SU-DHL-6 (cell line): Measurements from ENCODE around the gene KLF16.
"Not testable (repeated sequence)": the region's sequence is repeated elsewhere in the genome, so short reads cannot be mapped to it uniquely, and the experiment has no call there.

ENCODE experiments used
- H2AFZ ChIP-seq: fragments of 200-600 bp; sonication (generic); 2 replicates; pipeline ENCODE4 v1.6.1; 2014; ENCODE audit warnings: low read depth, mild to moderate bottlenecking, moderate library complexity, mixed read lengths, antibody characterized with exemption, low read length; ENCODE audit not compliant: severe bottlenecking
- H3F3A ChIP-seq: fragments of 200-600 bp; shearing (Covaris generic); 2 replicates; pipeline ENCODE4 v1.6.0; 2016; ENCODE audit warnings: antibody characterized with exemption, mild to moderate bottlenecking; ENCODE audit not compliant: insufficient read depth
- H3K27ac ChIP-seq: fragments of 200-600 bp; sonication (generic); 2 replicates; pipeline ENCODE4 v1.5.1; 2016; ENCODE audit warnings: low read depth, mild to moderate bottlenecking, low read length, moderate library complexity, mixed read lengths
- H3K27me3 ChIP-seq: fragments of 200-600 bp; sonication (generic), shearing (Covaris generic); 2 replicates; pipeline ENCODE4 v1.6.0; 2014; ENCODE audit warnings: mild to moderate bottlenecking, low read length
- H3K36me3 ChIP-seq: fragments of 200-600 bp; sonication (generic); 2 replicates; pipeline ENCODE4 v1.6.1; 2014; ENCODE audit warnings: mild to moderate bottlenecking, low read length, mixed read lengths
- H3K4me2 ChIP-seq: fragments of 300-600, 200-600 bp; shearing (Covaris generic), sonication (generic); 2 replicates; pipeline ENCODE4 v1.6.0; 2014; ENCODE audit warnings: low read length, low read depth, mild to moderate bottlenecking; ENCODE audit not compliant: poor library complexity, severe bottlenecking
- H3K4me3 ChIP-seq: fragments of 200-600 bp; sonication (generic); 2 replicates; pipeline ENCODE4 v1.5.1; 2014; ENCODE audit warnings: antibody characterized with exemption, low read length, mild to moderate bottlenecking, mixed read lengths; ENCODE audit not compliant: insufficient read depth, poor library complexity, severe bottlenecking
- H3K79me2 ChIP-seq: fragments of 200-600 bp; sonication (generic); 2 replicates; pipeline ENCODE4 v1.6.1; 2014; ENCODE audit warnings: mild to moderate bottlenecking, low read length, moderate library complexity; ENCODE audit not compliant: insufficient read depth
- H3K9ac ChIP-seq: fragments of 200-600 bp; sonication (generic); 2 replicates; pipeline ENCODE4 v1.7.0; 2014; ENCODE audit warnings: mild to moderate bottlenecking, low read length
- H3K9me2 ChIP-seq: fragments of 200-600 bp; sonication (generic); replicated peaks from 2 replicates; pipeline ENCODE4 v1.6.1; 2014; ENCODE audit warnings: low read length; ENCODE audit not compliant: insufficient read depth
- H3K9me3 ChIP-seq: fragments of 200-600 bp; sonication (generic); 2 replicates; pipeline ENCODE4 v1.6.1; 2014; ENCODE audit warnings: low read length, mixed read lengths; ENCODE audit not compliant: insufficient read depth
- H4K20me1 ChIP-seq: fragments of 200-600 bp; sonication (generic); 2 replicates; pipeline ENCODE4 v1.6.1; 2014; ENCODE audit warnings: low read depth, mild to moderate bottlenecking, antibody characterized with exemption, low read length, moderate library complexity, mixed read lengths
- EZH2phosphoT487 ChIP-seq: fragments of 200-600 bp; sonication (generic), shearing (Covaris generic); conservative IDR thresholded peaks from 2 replicates; pipeline ENCODE4 v1.6.1; 2018; ENCODE audit warnings: mild to moderate bottlenecking, antibody characterized with exemption, low read length, moderate library complexity, mixed read lengths
- TF ChIP-seq, protein P1 (sequence below): fragments of 200-600 bp; sonication (generic); IDR thresholded peaks from one replicate; pipeline ENCODE4 v1.5.1; 2017; ENCODE audit warnings: antibody characterized with exemption, mild to moderate bottlenecking, low read length, moderate library complexity; ENCODE audit not compliant: insufficient read depth, poor library complexity, severe bottlenecking

KLF16 gene

DNA sequence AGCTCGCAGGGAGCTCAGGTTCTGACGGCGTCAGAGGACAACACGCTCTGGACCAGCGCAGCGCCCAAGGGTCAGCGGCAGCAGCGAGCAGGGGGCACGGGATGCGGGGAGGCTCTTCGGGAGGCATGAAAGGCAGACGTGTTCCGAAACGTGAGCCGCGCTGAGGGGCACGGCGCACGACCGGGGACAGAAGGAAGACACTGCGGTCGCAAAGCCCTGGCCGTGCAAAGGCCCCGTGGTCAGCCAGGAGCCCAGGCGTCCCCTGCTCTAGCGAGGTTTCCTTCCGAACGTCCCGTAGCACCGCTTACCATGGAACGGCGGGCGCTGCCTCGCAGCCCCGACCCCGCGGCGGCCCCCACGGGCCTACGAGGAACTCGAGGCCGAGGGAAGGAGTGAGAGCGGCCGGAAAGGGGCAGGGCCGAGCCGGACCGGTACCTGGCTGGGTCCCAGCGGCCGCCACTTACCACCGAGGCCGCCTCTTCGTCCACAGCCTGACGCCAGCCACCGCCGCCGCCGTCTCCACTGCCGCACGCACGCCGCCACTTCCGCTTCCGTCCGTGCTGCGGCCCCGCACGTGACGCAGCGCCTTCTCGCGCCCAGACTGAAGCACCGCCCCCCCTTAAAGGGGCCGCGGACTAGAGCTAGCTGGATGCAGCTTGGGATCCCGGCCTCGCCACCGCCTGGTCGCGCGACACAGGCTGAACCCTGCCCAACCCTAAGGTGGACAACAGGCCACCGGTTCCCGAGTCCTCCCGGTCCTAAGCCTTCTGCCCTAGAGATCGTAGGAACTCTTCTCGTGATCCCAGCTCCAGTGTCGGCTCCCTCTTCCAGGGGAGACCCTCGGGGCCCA, 12.5 kb upstream of the KLF16 start:
- H2AFZ ChIP-seq, result peak overlapping the region; percentile 82
- TF ChIP-seq, protein P1, sequence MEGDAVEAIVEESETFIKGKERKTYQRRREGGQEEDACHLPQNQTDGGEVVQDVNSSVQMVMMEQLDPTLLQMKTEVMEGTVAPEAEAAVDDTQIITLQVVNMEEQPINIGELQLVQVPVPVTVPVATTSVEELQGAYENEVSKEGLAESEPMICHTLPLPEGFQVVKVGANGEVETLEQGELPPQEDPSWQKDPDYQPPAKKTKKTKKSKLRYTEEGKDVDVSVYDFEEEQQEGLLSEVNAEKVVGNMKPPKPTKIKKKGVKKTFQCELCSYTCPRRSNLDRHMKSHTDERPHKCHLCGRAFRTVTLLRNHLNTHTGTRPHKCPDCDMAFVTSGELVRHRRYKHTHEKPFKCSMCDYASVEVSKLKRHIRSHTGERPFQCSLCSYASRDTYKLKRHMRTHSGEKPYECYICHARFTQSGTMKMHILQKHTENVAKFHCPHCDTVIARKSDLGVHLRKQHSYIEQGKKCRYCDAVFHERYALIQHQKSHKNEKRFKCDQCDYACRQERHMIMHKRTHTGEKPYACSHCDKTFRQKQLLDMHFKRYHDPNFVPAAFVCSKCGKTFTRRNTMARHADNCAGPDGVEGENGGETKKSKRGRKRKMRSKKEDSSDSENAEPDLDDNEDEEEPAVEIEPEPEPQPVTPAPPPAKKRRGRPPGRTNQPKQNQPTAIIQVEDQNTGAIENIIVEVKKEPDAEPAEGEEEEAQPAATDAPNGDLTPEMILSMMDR, result no peak
- no peak for TF ChIP-seq EZH2phosphoT487

GRCh38 chr19:1875265-1875645, 11.9 kb upstream of the KLF16 start:
- H3K79me2 ChIP-seq, result peaks cover 44% of the 10 kb centered on the region
- H4K20me1 ChIP-seq, H2AFZ ChIP-seq: not testable (repeated sequence)

More for the DNA sequence above, 12.5 kb upstream of the KLF16 start:
- Histone ChIP-seq H3F3A (no peaks in the 10 kb centered on the region), H4K20me1 (peaks cover 8% of the 10 kb centered on the region), H3K4me2 (peak overlapping the region; percentile 91), H3K9ac (peak overlapping the region; percentile 99), H3K27ac (peak overlapping the region; percentile 63), H3K36me3 (no peaks in the 10 kb centered on the region), H3K79me2 (peaks cover 42% of the 10 kb centered on the region), H3K9me3 (no peaks in the 10 kb centered on the region), H3K9me2 (no peaks in the 10 kb centered on the region), H3K4me3 (peak overlapping the region; percentile 96), H3K27me3 (no peaks in the 10 kb centered on the region)

DNA sequence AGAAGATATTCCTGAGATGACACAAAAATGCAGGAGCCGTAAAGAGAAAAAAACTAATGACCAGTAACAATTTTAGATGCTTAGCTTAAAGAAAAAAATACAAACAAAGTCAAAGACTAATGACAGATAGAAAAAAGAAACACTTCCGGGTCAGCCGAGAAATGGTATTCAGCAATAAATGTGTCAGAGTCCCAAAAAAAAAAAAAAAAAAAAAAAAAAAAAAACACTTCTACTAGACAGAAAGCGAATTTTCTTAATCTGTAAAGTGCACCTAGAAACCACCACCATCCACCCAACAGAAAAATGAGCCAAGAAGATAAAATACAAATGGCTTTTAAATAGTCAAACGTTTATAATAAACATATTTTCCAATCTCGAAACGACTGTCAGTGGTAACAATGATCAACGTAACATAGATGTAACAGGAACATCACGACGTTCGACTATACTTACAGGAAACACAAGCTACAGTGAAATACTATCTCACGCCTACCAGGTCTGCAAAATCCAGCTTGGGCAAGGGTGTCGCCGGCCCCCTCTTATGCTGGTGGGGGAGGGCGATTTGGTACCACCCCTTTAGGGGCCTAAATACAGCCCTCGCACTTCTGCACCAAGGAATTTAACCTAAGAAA, 11.3 kb upstream of the KLF16 start:
- H3K79me2 ChIP-seq, result peaks cover 46% of the 10 kb centered on the region

More at GRCh38 chr19:1875265-1875645, 11.9 kb upstream of the KLF16 start:
- H3K27ac ChIP-seq, result peak overlapping the region; percentile 63
- H3K27me3 ChIP-seq, H3K36me3 ChIP-seq, H3K9me2 ChIP-seq, H3K9me3 ChIP-seq, H3F3A ChIP-seq: not testable (repeated sequence)
- peak overlapping the region; percentile 99 for H3K9ac ChIP-seq
- H3K4me3 ChIP-seq, result peak overlapping the region; percentile 96
- peak overlapping the region; percentile 91 for H3K4me2 ChIP-seq

More for the DNA sequence above, 11.3 kb upstream of the KLF16 start:
- no peaks in the 10 kb centered on the region for H3K36me3 ChIP-seq
- H3K4me2 ChIP-seq, result peak overlapping the region; percentile 91
- peak overlapping the region; percentile 63 for H3K27ac ChIP-seq
- TF ChIP-seq EZH2phosphoT487, result no peak
- TF ChIP-seq, protein P1, result no peak
- no peaks in the 10 kb centered on the region for H3K9me3 ChIP-seq
- peaks cover 8% of the 10 kb centered on the region for H4K20me1 ChIP-seq
- no peaks in the 10 kb centered on the region for H3F3A ChIP-seq
- H3K9me2 ChIP-seq, result no peaks in the 10 kb centered on the region
- peak overlapping the region; percentile 96 for H3K4me3 ChIP-seq
- H2AFZ ChIP-seq, result no peak overlapping the region
- peak overlapping the region; percentile 99 for H3K9ac ChIP-seq
- H3K27me3 ChIP-seq, result no peaks in the 10 kb centered on the region
